AG09319 (cell line): ENCODE data around the gene RARRES2.

ENCODE experiments used
- DNase-seq: peaks from one replicate; pipeline ENCODE4 v3.0.0-alpha.2; 2010; ENCODE audit warnings: low read depth; ENCODE audit errors: extremely low read depth
- TF ChIP-seq, protein P1 (sequence below): IDR thresholded peaks from 2 replicates; pipeline ENCODE4 v1.5.1; 2011; ENCODE audit warnings: low read depth, mild to moderate bottlenecking, inconsistent platforms, low read length, moderate library complexity

RARRES2 gene

GRCh38 chr7:150379441-150380379 lies 38.3 kb upstream of the RARRES2 start:
- no peak for DNase-seq
- TF ChIP-seq, protein P1, sequence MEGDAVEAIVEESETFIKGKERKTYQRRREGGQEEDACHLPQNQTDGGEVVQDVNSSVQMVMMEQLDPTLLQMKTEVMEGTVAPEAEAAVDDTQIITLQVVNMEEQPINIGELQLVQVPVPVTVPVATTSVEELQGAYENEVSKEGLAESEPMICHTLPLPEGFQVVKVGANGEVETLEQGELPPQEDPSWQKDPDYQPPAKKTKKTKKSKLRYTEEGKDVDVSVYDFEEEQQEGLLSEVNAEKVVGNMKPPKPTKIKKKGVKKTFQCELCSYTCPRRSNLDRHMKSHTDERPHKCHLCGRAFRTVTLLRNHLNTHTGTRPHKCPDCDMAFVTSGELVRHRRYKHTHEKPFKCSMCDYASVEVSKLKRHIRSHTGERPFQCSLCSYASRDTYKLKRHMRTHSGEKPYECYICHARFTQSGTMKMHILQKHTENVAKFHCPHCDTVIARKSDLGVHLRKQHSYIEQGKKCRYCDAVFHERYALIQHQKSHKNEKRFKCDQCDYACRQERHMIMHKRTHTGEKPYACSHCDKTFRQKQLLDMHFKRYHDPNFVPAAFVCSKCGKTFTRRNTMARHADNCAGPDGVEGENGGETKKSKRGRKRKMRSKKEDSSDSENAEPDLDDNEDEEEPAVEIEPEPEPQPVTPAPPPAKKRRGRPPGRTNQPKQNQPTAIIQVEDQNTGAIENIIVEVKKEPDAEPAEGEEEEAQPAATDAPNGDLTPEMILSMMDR: no peak

DNA sequence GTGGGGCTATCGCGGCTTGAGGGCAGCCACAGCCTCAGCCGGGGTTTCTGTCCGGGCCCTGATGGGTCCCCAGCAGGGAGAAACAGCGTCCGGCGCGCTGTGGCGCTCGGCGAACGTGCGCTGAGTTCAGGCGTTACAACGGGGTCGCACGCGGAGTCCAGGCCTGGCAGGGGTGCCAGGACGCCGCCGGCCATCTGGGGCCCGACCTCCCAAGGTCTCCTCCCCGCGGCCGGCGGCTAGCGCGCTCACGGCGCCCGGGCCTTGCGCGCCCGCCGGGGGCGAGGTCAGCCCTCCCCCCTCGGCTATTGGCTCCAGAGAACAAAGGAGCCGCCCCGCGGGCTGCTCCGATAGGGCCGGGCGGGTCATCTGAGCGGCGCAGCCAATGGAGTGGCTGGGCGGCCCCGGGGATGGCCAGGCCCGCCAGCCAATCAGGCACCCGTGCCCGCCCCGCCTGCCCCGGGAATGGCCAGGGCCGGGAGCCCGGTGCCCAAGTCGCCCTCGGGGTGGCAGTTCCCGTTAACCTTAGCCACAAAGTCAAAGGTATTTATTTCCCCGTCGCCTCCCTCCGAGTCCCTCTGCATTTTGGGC lies 37.5 kb upstream of the RARRES2 start, which contains the start of gene ZNF775:
ZNF775 (plus strand) TSS at position 478 of the 588 bp plus-strand sequence. CDS start 9,141 bp downstream, outside the sequence.
- TF ChIP-seq, protein P1: no peak
- peak; percentile 85 for DNase-seq

GRCh38 chr7:150378115-150378852 lies 36.9 kb upstream of the RARRES2 start:
- no peak for DNase-seq
- TF ChIP-seq, protein P1: peak; percentile 27

DNA sequence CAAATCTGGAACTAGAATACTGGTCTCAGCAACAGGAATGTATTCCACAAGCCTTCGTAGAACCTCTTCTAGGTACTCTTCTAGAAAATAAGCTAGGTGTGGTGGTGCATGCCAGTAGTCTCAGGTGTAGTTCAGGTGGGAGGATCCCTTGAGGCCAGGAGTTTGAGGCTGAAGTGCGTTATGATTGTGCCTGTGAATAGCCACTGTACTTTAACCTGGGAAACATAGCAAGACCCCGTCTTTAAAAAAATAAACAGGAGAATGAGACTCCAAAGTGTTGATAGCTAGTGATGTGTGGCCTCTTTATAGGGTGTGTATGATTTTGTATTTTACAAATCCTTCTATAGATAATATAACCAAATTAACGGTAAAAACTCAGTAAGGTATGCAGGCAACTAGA lies 36.2 kb upstream of the RARRES2 start:
- no peak for DNase-seq
- TF ChIP-seq, protein P1: no peak

DNA sequence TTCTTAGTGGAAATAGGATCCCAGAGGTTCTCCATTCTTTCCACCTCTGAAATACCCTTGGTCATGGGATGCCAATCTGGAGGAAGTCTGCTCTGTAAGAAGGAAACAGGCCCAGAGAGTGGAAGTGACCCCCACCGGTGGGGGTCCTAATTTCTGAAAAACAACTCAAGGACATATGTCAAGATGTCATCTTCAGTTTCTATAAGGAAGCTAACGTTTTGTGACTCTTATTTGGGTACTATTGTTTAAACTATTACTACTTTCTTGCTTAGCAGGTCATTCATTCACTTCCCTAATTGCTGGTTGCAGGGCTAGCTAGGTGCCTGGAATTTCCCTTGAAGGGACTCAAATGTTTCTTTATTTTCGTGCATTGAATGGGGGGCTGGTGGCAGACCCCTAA lies 35.8 kb upstream of the RARRES2 start:
- TF ChIP-seq, protein P1: no peak
- no peak for DNase-seq

DNA sequence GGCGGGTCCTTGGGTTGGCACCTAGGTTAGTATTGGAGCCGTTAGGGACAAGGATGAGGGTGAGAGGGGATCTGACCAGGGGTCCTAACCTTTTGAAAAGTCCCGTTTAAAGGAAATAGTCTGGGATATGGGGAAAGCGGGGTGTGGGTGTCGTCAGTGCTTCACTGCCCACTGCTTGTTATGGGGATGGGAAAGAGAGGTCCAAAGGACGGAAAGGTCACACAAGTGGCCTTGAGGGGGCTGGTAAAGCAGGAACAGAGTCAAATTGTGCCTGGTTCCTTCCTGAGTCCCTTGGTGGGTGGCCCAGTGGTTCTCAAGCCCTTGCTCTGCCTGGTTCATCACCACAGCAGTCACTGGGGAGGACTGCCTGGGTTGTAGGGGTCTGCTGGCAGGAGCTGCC lies 35.1 kb upstream of the RARRES2 start:
- TF ChIP-seq, protein P1: no peak
- DNase-seq: no peak
